Peyer's patch (tissue), 4 donors: ENCODE measurements around the gene MRPL50. TPM values are rescaled to one million over a fixed set of nuclear protein-coding genes. Genes with fewer than 3 reads are reported as not detected.

Experiments
- DNase-seq, 3 donors: peaks; one replicate each; pipeline ENCODE4 v3.0.0-alpha.2; 2017 to 2019
- H3K27ac ChIP-seq, 4 donors: fragments of 200-600 bp; sonication (generic); one replicate each; pipeline ENCODE4 v1.5.1; 2016 to 2019
- H3K27me3 ChIP-seq, 2 donors: fragments of 200-600 bp; sonication (generic); one replicate each; pipeline ENCODE4 v1.5.1; 2019
- H3K36me3 ChIP-seq, 3 donors: fragments of 200-600 bp; sonication (generic); one replicate each; pipeline ENCODE4 v1.5.1; 2016 to 2019
- H3K4me1 ChIP-seq, 4 donors: fragments of 200-600 bp; sonication (generic); one replicate each; pipeline ENCODE4 v1.5.1; 2016 to 2019
- H3K4me3 ChIP-seq, 4 donors: fragments of 200-600 bp; sonication (generic); 1 replicate in 3 of 4; 2 replicates in 1 of 4; pipeline ENCODE4 v1.5.1; 2016 to 2019; ENCODE audit warnings: mild to moderate bottlenecking in 1 of 4
- H3K9me3 ChIP-seq, 4 donors: fragments of 200-600 bp; sonication (generic); one replicate each; pipeline ENCODE4 v1.5.1; 2016 to 2019; ENCODE audit warnings: mild to moderate bottlenecking in 1 of 4
- POLR2A ChIP-seq, 2 donors: fragments of 450-650 bp; IDR thresholded peaks; one replicate each; pipeline ENCODE4 v1.5.1; 2017; ENCODE audit warnings: antibody characterized with exemption in 2 of 2, mild to moderate bottlenecking in 2 of 2, moderate library complexity in 2 of 2
- total RNA-seq, 4 donors: library from RNA; depleted of rRNA; stranded (reverse); fragments of >200 nt; gene quantifications; one replicate each; pipeline ENCODE4 v1.1.0, GENCODE V29; 2016
- TF ChIP-seq, protein P1 (sequence below), 6 experiments: fragments of 450-650 bp in 4 of 6; fragments of 200-600 bp in 2 of 6; sonication (generic) in 1 of 6; IDR thresholded peaks; one replicate each; pipeline ENCODE4 v1.5.1; 2017 to 2019; ENCODE audit warnings: antibody characterized with exemption in 6 of 6, mild to moderate bottlenecking in 3 of 6, moderate library complexity in 1 of 6

The MRPL50 gene
- total RNA-seq, 4 donors from 2014 or later = 5.3 to 10.7 (median 8.9) TPM

DNA sequence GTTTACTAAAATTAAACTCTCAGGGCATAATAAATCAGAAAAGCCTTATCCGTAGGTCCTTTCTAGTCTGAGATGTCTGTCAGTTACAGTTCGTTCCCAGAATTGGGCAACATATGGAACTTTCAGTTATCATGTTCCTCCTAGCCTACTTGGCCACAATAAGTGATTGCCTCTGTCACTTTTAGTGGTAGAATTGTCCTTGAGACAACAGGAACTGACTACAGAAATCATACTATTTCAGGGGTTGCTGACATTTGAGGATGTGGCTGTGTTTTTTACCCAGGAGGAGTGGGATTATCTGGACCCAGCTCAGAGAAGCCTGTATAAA is 1.2 kb upstream of the MRPL50 start:
- H3K4me3 ChIP-seq = peak overlapping the region; percentile 58 to 91 (median 76)
- TF ChIP-seq POLR2A (IDR thresholded peaks at IDR 0.05) = no peak
- TF ChIP-seq, protein P1, sequence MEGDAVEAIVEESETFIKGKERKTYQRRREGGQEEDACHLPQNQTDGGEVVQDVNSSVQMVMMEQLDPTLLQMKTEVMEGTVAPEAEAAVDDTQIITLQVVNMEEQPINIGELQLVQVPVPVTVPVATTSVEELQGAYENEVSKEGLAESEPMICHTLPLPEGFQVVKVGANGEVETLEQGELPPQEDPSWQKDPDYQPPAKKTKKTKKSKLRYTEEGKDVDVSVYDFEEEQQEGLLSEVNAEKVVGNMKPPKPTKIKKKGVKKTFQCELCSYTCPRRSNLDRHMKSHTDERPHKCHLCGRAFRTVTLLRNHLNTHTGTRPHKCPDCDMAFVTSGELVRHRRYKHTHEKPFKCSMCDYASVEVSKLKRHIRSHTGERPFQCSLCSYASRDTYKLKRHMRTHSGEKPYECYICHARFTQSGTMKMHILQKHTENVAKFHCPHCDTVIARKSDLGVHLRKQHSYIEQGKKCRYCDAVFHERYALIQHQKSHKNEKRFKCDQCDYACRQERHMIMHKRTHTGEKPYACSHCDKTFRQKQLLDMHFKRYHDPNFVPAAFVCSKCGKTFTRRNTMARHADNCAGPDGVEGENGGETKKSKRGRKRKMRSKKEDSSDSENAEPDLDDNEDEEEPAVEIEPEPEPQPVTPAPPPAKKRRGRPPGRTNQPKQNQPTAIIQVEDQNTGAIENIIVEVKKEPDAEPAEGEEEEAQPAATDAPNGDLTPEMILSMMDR (IDR thresholded peaks at IDR 0.05) = no peak
- H3K27me3 ChIP-seq = no peaks in the 10 kb centered on the region
- peaks cover 0 to 9% (median 0%) of the 10 kb centered on the region in 4 donors for H3K9me3 ChIP-seq
- DNase-seq = no peak
- peaks cover 0 to 46% (median 3%) of the 10 kb centered on the region in 3 donors for H3K36me3 ChIP-seq
- peak overlapping the region in 3 of 4 donors; percentile 86 to 92 (median 89) for H3K27ac ChIP-seq
- peaks cover 0 to 37% (median 9%) of the 10 kb centered on the region in 4 donors for H3K4me1 ChIP-seq

DNA sequence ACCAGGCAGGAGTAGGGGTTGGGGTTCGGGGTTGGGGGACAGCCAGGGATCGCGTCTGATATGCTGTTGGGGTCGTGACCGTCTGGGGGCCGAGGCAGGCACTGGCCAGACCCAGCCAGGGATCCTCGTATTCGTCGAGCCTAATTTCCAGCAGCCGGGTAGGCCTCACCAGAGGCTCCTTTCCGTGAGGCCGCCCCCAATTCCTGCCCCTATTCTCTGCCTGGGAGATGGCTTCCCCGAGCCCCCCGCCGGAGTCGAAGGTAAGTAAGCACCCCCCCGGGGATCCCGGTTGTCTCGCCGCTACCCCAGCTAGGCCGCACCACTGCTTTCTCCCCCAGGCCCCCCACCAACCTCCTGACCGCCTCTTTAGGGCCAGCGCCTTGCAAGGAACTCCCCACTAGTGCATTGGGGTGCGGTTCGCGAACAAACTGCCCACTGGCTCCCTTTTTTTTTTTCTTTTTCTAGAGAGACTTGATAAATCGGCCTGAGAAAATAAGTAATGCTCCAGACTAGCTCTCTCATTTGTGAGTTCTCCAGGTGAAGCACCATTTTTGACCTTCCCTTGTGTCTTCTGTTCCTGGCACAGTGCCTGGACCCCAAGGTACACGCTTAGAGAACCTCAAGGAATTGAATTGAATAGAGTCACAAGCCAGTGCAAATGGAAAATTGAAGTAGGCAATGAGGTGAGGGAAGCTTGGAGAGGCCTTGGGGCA is 668 bp upstream of the MRPL50 start:
- Histone ChIP-seq H3K27ac (peak overlapping the region; percentile 86 to 92 (median 88)), H3K36me3 (peaks cover 0 to 41% (median 3%) of the 10 kb centered on the region in 3 donors), H3K27me3 (no peaks in the 10 kb centered on the region), H3K4me1 (peaks cover 0 to 37% (median 9%) of the 10 kb centered on the region in 4 donors), H3K4me3 (peak overlapping the region; percentile 58 to 91 (median 76)), H3K9me3 (peaks cover 0 to 9% (median 0%) of the 10 kb centered on the region in 4 donors)
- peak in 1 of 3 donors; percentile 69 for DNase-seq
- TF ChIP-seq POLR2A (IDR thresholded peaks at IDR 0.05) = no peak
- TF ChIP-seq, protein P1 (IDR thresholded peaks at IDR 0.05) = no peak

DNA sequence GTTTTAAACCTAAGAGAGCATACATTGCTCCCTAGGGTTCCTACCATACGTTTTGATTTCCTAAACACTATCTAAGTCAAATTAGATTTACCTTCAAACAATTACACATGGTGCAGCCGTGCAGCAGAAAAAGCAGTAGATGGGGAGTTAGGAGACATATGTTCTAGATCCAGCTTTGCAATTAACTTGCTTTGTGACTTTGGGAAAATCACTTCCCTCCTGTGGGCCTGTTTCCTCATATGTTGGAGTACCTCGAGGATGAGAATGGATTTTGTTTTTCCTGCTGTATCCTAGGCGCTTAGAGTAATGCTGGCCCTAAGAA is 711 bp downstream of the MRPL50 start:
- peak overlapping the region; percentile 58 to 91 (median 76) for H3K4me3 ChIP-seq
- H3K27ac ChIP-seq = peak overlapping the region in 3 of 4 donors; percentile 86 to 87 (median 86)
- DNase-seq = no peak
- H3K36me3 ChIP-seq = peaks cover 0 to 27% (median 0%) of the 10 kb centered on the region in 3 donors
- no peaks in the 10 kb centered on the region for H3K27me3 ChIP-seq
- H3K4me1 ChIP-seq = peaks cover 0 to 37% (median 9%) of the 10 kb centered on the region in 4 donors
- H3K9me3 ChIP-seq = no peaks in the 10 kb centered on the region
- no peak for TF ChIP-seq POLR2A (IDR thresholded peaks at IDR 0.05)

DNA sequence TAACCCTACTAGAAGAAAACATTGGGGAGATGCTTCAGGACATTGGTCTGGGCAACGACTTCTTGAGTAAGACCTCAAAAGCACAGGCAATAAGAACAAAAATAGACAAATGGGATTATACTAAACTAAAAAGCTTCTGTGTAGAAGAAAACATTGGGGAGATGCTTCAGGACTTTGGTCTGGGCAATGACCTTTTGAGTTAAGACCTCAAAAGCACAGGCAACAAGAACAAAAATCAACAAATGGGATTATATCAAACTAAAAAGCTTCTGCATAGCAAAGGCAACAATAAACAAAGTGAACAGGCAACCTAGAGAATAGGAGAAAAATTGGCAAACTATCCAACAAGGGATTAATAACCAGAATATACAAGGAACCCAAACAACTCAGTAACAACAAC is 3.7 kb downstream of the MRPL50 start:
- no peak for TF ChIP-seq POLR2A (IDR thresholded peaks at IDR 0.05)
- TF ChIP-seq, protein P1 (IDR thresholded peaks at IDR 0.05) = no peak
- H3K4me3 ChIP-seq = no peak overlapping the region
- peaks cover 0 to 19% (median 5%) of the 10 kb centered on the region in 4 donors for H3K4me1 ChIP-seq
- no peaks in the 10 kb centered on the region for H3K9me3 ChIP-seq
- no peak for DNase-seq
- H3K27me3 ChIP-seq = no peaks in the 10 kb centered on the region
- peaks cover 0 to 14% (median 0%) of the 10 kb centered on the region in 3 donors for H3K36me3 ChIP-seq
- no peak overlapping the region for H3K27ac ChIP-seq

DNA sequence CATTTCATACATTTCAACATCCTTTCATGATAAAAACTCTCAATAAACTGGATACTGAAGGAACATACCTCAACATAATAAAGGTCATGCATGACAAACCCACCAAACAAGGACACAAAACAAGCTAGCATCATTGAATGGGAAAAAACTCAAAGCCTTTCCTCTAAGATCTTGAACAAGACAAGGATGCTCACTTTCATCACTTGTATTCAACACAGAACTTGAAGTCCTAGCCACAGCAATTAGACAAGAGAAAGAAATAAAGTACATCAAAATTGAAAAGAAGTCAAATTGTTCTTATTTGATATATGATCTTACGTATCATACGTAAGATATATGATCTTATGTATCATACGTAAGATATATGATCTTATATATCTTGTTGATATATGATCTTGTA is 5.3 kb downstream of the MRPL50 start:
- H3K4me1 ChIP-seq = peaks cover 0 to 14% (median 3%) of the 10 kb centered on the region in 4 donors
- no peaks in the 10 kb centered on the region for H3K9me3 ChIP-seq
- H3K27me3 ChIP-seq = no peaks in the 10 kb centered on the region
- TF ChIP-seq, protein P1 (IDR thresholded peaks at IDR 0.05) = no peak
- no peak for TF ChIP-seq POLR2A (IDR thresholded peaks at IDR 0.05)
- no peak for DNase-seq
- no peak overlapping the region for H3K4me3 ChIP-seq
- no peak overlapping the region for H3K27ac ChIP-seq
- H3K36me3 ChIP-seq = peaks cover 0 to 21% (median 0%) of the 10 kb centered on the region in 3 donors

DNA sequence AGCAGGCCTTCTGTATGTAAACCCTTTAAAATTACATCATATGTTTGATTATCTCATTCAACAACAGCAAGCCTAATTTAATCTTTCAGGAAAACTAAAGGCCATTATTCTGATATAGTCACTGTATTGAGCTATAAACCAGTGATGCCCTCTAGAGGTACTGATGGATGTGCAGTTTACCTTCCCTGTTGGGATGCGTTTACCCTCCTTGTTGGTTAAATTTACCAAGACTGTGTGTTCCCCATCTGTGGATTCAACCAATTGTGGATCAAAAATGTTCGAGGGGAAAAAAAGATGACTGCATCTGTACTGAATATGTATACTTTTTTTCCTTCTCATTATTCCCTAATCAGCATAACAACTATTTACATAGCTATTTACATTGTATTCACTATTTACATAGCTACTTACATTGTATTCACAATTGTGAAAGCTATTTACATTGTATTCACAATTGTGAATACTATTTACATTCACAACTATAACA is 9.9 kb downstream of the MRPL50 start:
- DNase-seq = no peak
- no peaks in the 10 kb centered on the region for H3K27me3 ChIP-seq
- peaks cover 0 to 21% (median 0%) of the 10 kb centered on the region in 3 donors for H3K36me3 ChIP-seq
- H3K27ac ChIP-seq = no peak overlapping the region
- no peak overlapping the region for H3K4me3 ChIP-seq
- H3K9me3 ChIP-seq = peaks cover 0 to 10% (median 0%) of the 10 kb centered on the region in 4 donors
- no peaks in the 10 kb centered on the region for H3K4me1 ChIP-seq
- TF ChIP-seq POLR2A (IDR thresholded peaks at IDR 0.05) = no peak
- TF ChIP-seq, protein P1 (IDR thresholded peaks at IDR 0.05) = peak in 3 of 6 experiments; percentile 29 to 53 (median 43)
